ENCODE measurements around the gene SOCS1. TPM values are rescaled to one million over a fixed set of nuclear protein-coding genes. Genes with fewer than 3 reads are reported as not detected.

The SOCS1 gene
- total and polyA plus RNA-seq, 2 of the 8 experiments (the other 6 are each of a cell fraction or from before 2014, with no cell fraction given): 21.0 to 48.9 TPM

GRCh38 chr16:11248133-11248532 is 7.9 kb downstream of the SOCS1 start:
- Histone ChIP-seq H3K56ac (replicated peaks; ENCODE audit: insufficient read length, low read depth, low read length) (no peak overlapping the region), H3K23me2 (ENCODE audit: low read depth, low read length) (peaks cover 2% of the 10 kb centered on the region; the same call in 1 of the 2 replicates), H2BK15ac (ENCODE audit: low read length) (no peak overlapping the region), H3K36me3 (ENCODE audit: control insufficient read depth in 2 of 4, insufficient read depth in 4 of 4, low read length in 3 of 4) (no peaks in the 10 kb centered on the region), H3K27ac (ENCODE audit: low read depth, low read length) (no peak overlapping the region), H2AK5ac (ENCODE audit: low read depth, low read length) (no peak overlapping the region), H3K18ac (ENCODE audit: extremely low read depth, low read length) (no peak overlapping the region), H3K4me1 (replicated peaks in 1 of 4; ENCODE audit: control insufficient read depth in 3 of 4, insufficient read depth in 4 of 4, low read length in 3 of 4) (peaks cover 0 to 2% (median under 1%) of the 10 kb centered on the region in 4 experiments; a peak in 3 of 7 replicates), H3K4ac (replicated peaks; ENCODE audit: insufficient read length, low read depth, low read length) (no peak overlapping the region), H2BK120ac (replicated peaks; ENCODE audit: low read depth, low read length) (no peak overlapping the region), H3K4me3 (ENCODE audit: extremely low read depth in 1 of 4, insufficient read depth in 2 of 4, low read depth in 3 of 4, low read length in 4 of 4) (no peak overlapping the region), H2BK12ac (ENCODE audit: low read depth, low read length) (no peak overlapping the region), H3K27me3 (replicated peaks in 1 of 4; ENCODE audit: control insufficient read depth in 3 of 4, extremely low read depth in 1 of 4, insufficient read depth in 3 of 4, low read length in 3 of 4) (no peaks in the 10 kb centered on the region), H3K23ac (ENCODE audit: insufficient read length) (no peak overlapping the region), H3K4me2 (ENCODE audit: insufficient read depth in 1 of 2, low read depth in 2 of 2, low read length in 2 of 2) (no peak overlapping the region), H2BK5ac (ENCODE audit: low read depth, low read length) (no peak overlapping the region), H2BK20ac (ENCODE audit: low read length) (no peak overlapping the region), H4K20me1 (replicated peaks in 1 of 2; ENCODE audit: control insufficient read depth in 1 of 2, insufficient read depth in 2 of 2, low read length in 2 of 2) (peaks cover 3 to 4% of the 10 kb centered on the region in 2 experiments), H3K79me1 (ENCODE audit: low read depth, low read length) (no peaks in the 10 kb centered on the region; the same call in none of the 2 replicates), H4K8ac (ENCODE audit: extremely low read depth, insufficient read depth, low read length) (no peak overlapping the region), H4K91ac (replicated peaks; ENCODE audit: insufficient read length, low read length) (no peak overlapping the region), H2AFZ (ENCODE audit: low read length) (no peak overlapping the region), H3K9me3 (ENCODE audit: insufficient read depth in 2 of 2, low read depth in 1 of 2, low read length in 1 of 2) (no peaks in the 10 kb centered on the region), H3K79me2 (ENCODE audit: control insufficient read depth in 1 of 2, insufficient read depth in 2 of 2, low read length in 2 of 2) (peaks cover 0 to 4% of the 10 kb centered on the region in 2 experiments; a peak in 1 of 4 replicates), H3K9ac (replicated peaks in 1 of 4; ENCODE audit: extremely low read depth in 1 of 4, low read depth in 3 of 4, low read length in 3 of 4) (no peak overlapping the region), H4K5ac (ENCODE audit: insufficient read length, low read depth, low read length) (no peak overlapping the region), H3K14ac (ENCODE audit: insufficient read length) (no peak overlapping the region)
- ChIA-PET CTCF (ENCODE audit: partially characterized antibody) (interaction anchor here (1.0 to 1.9 kb wide), 6 partner anchors 10 to 161 kb away, joined by 3 to 9 read pairs (median 3); no protein-coding TSS in a partner anchor), POLR2A (ENCODE audit: partially characterized antibody) (interaction anchor here (0.7 to 2.2 kb wide), 6 partner anchors 9 to 1306 kb away, joined by 3 to 4 read pairs (median 3); no protein-coding TSS in a partner anchor)
- 93% methylated on average over 8 of the region's 8 CpGs; no CpG with 5 or more reads in 1 of the 2 experiments for WGBS, 2 experiments (ENCODE audit: extremely low coverage in 1 of 2, insufficient coverage in 1 of 2, insufficient read length in 1 of 2, insufficient replicate concordance in 2 of 2, low coverage in 1 of 2, low lambda C conversion rate in 2 of 2, missing lambda C conversion rate in 1 of 2)
- no peak for FAIRE-seq
- DNase-seq (ENCODE audit: low read depth in 1 of 2, low spot score in 2 of 2): no peak
- TF ChIP-seq ATF3 (IDR thresholded peaks at IDR 0.05; ENCODE audit: insufficient read depth, low read depth, low read length) (no peak), SUZ12 (IDR thresholded peaks at IDR 0.05; ENCODE audit: low read length) (no peak), SIN3A (conservative IDR thresholded peaks at IDR 0.05 in 1 of 2, IDR thresholded peaks at IDR 0.05 in 1 of 2; ENCODE audit: low read depth in 1 of 2, low read length in 2 of 2) (no peak), POLR2AphosphoS5 (IDR thresholded peaks at IDR 0.05; ENCODE audit: low read depth, low read length) (no peak), ZNF274 (IDR thresholded peaks at IDR 0.05; ENCODE audit: borderline replicate concordance, extremely low read depth, low read length) (no peak), PHF8 (conservative IDR thresholded peaks at IDR 0.05; ENCODE audit: low read depth, low read length) (no peak), BCL11A (IDR thresholded peaks at IDR 0.05; ENCODE audit: low read depth in 2 of 2, low read length in 2 of 2) (no peak), EP300 (IDR thresholded peaks at IDR 0.05; ENCODE audit: borderline replicate concordance in 1 of 2, low read depth in 2 of 2, low read length in 2 of 2) (no peak), FOSL1 (IDR thresholded peaks at IDR 0.05; ENCODE audit: insufficient read depth, low read depth, low read length) (no peak)

Data from H1 (cell line).